ENCODE data around the gene MAGOH. TPM values are rescaled to one million over a fixed set of nuclear protein-coding genes. Genes with fewer than 3 reads are reported as not detected.

Gene MAGOH
- total and polyA plus RNA-seq, 2 of the 13 experiments (the other 11 are each of a cell fraction or from before 2014, with no cell fraction given), result 24.1 to 87.0 TPM

DNA sequence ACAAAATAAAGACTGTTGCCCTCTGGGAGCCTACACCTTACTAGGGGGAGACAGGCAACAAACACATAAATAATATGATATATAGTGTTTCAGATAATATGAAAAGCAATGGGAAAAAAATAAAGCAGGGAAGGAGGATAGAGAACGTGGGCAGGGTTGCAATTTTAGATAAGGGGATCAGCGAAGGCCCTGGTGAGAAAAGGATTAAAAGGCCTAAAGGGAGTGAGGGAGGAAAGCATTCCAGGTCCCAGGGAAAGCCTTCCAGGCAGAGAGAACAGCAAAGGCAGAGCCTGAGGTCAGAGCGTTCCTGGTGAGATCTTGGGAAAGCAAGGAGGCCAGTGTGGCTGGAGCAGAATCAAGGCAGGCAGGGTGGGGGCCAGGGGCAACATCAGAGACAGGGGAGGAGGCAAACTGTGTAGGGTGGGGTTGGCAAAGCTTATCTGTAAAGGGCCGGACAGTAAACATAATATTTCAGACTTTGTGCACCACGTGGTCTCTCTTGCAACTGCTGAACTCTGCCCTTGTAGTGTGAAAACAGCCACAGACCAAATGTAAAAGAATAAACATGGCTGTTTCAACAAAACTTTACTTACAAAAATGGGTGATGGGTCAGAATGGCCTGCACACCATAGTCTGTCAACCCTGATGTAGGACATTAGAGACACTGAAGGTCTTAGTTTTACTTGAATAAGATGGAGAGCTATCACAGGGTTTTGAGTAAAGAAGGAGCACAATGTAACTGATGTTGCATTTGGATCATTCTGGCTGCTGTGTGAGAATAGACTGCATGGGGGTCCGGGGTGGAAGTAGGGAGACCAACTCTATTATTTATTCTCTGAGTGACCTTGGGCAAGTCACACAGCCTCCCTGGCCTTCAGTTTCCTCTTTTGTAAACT lies 55.0 kb downstream of the MAGOH start (continued):
- TF ChIP-seq ZFP1 (CRISPR knock-in tag; IDR thresholded peaks at IDR 0.05) (peak; percentile 89; the same call in 1 of the 2 replicates), ZNF121 (CRISPR knock-in tag; IDR thresholded peaks at IDR 0.05) (no peak), CBX1 (IDR thresholded peaks at IDR 0.05; ENCODE audit: low read depth) (peak; percentile 29), ZNF484 (CRISPR knock-in tag; IDR thresholded peaks at IDR 0.05; ENCODE audit: borderline replicate concordance, low read depth) (no peak), CEBPG (CRISPR knock-in tag; IDR thresholded peaks at IDR 0.05) (peak; percentile 86), GATAD1 (CRISPR knock-in tag; IDR thresholded peaks at IDR 0.05) (0 out of 2 replicates have a peak, but pooled peaks have one; percentile 10), ZNF44 (CRISPR knock-in tag; IDR thresholded peaks at IDR 0.05) (no peak), ISL2 (CRISPR knock-in tag; IDR thresholded peaks at IDR 0.05) (peak; percentile 89), FOXP1 (IDR thresholded peaks at IDR 0.05) (peak; percentile 77), FOXP1 (CRISPR knock-in tag; IDR thresholded peaks at IDR 0.05) (peak; percentile 90), JUND (CRISPR knock-in tag; IDR thresholded peaks at IDR 0.05) (peak; percentile 26), ZC3H13 (CRISPR knock-in tag; IDR thresholded peaks at IDR 0.05) (no peak), MTF2 (CRISPR knock-in tag; IDR thresholded peaks at IDR 0.05; ENCODE audit: borderline replicate concordance) (no peak), ZBTB4 (CRISPR knock-in tag; IDR thresholded peaks at IDR 0.05; ENCODE audit: borderline replicate concordance) (no peak), SRY (CRISPR knock-in tag; IDR thresholded peaks at IDR 0.05) (no peak), IKZF4 (CRISPR knock-in tag; IDR thresholded peaks at IDR 0.05; ENCODE audit: borderline replicate concordance, low read depth, not compliant biosample characterization) (no peak), ZNF766 (CRISPR knock-in tag; IDR thresholded peaks at IDR 0.05; ENCODE audit: borderline replicate concordance) (peak; percentile 62; the same call in 1 of the 2 replicates), HOXA5 (CRISPR knock-in tag; IDR thresholded peaks at IDR 0.05) (peak; percentile 77), AHR (CRISPR knock-in tag; IDR thresholded peaks at IDR 0.05) (no peak), DZIP1 (CRISPR knock-in tag; IDR thresholded peaks at IDR 0.05) (no peak), NKX3-1 (CRISPR knock-in tag; IDR thresholded peaks at IDR 0.05) (0 out of 2 replicates have a peak, but pooled peaks have one; percentile 43), ETV5 (CRISPR knock-in tag; IDR thresholded peaks at IDR 0.05; ENCODE audit: borderline replicate concordance) (peak; percentile 68; the same call in 1 of the 2 replicates), PITX1 (CRISPR knock-in tag; IDR thresholded peaks at IDR 0.05) (peak; percentile 79; the same call in 1 of the 2 replicates)
- TF ChIP-seq, protein P1, sequence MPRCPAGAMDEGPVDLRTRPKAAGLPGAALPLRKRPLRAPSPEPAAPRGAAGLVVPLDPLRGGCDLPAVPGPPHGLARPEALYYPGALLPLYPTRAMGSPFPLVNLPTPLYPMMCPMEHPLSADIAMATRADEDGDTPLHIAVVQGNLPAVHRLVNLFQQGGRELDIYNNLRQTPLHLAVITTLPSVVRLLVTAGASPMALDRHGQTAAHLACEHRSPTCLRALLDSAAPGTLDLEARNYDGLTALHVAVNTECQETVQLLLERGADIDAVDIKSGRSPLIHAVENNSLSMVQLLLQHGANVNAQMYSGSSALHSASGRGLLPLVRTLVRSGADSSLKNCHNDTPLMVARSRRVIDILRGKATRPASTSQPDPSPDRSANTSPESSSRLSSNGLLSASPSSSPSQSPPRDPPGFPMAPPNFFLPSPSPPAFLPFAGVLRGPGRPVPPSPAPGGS (CRISPR knock-in tag; IDR thresholded peaks at IDR 0.05), result peak; percentile 53; the same call in 1 of the 2 replicates

Data from HepG2 (cell line).